Measurements from ENCODE around the gene TMEM92. TPM values are rescaled to one million over a fixed set of nuclear protein-coding genes. Genes with fewer than 3 reads are reported as not detected.
"Not testable (repeated sequence)": the region's sequence is repeated elsewhere in the genome, so short reads cannot be mapped to it uniquely, and the experiment has no call there.

TMEM92 gene
- total RNA-seq, 3 donors from 2014 or later = 0.33 TPM; not detected in 2

DNA sequence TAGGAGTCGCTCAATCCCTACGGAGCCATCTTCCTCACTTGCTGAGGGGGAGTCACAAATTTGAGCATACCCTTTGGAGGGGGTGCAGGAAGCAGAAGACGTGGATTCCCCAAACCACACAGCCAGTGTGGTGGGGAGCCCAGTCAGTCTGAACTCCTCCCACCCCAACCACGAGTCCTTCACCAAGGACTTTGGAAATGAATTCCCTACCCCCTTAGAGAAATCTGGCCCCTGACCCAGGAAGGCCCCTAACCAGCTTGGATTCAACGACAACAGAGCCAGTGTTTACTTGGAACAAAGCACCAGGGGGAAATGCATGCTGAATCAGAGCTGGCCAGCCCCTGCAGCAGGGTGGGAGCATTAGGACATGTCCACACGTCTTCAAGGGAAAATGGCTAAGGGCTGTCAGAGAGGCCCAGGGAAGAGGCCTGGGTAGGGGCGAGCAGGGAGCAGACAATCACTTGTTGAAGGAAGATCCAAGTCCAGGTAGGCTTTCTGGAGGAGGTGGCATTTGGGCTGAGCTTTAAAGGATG is 5.5 kb upstream of the TMEM92 start:
- H3K4me3 ChIP-seq = no peak overlapping the region
- peak overlapping the region; percentile 57 to 87 for H3K27ac ChIP-seq
- intact Hi-C loops (cut with DNase I; ENCODE audit: low total_unique reads) = no loop called here
- no peaks in the 10 kb centered on the region for H3K27me3 ChIP-seq
- H3K9me3 ChIP-seq = no peaks in the 10 kb centered on the region
- no peaks in the 10 kb centered on the region for H3K36me3 ChIP-seq
- peaks cover 12 to 23% of the 10 kb centered on the region in 2 donors for H3K4me1 ChIP-seq
- TF ChIP-seq POLR2A (IDR thresholded peaks at IDR 0.05) = no peak
- no peak for TF ChIP-seq POLR2AphosphoS5 (IDR thresholded peaks at IDR 0.05)
- TF ChIP-seq, protein P1, sequence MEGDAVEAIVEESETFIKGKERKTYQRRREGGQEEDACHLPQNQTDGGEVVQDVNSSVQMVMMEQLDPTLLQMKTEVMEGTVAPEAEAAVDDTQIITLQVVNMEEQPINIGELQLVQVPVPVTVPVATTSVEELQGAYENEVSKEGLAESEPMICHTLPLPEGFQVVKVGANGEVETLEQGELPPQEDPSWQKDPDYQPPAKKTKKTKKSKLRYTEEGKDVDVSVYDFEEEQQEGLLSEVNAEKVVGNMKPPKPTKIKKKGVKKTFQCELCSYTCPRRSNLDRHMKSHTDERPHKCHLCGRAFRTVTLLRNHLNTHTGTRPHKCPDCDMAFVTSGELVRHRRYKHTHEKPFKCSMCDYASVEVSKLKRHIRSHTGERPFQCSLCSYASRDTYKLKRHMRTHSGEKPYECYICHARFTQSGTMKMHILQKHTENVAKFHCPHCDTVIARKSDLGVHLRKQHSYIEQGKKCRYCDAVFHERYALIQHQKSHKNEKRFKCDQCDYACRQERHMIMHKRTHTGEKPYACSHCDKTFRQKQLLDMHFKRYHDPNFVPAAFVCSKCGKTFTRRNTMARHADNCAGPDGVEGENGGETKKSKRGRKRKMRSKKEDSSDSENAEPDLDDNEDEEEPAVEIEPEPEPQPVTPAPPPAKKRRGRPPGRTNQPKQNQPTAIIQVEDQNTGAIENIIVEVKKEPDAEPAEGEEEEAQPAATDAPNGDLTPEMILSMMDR (IDR thresholded peaks at IDR 0.05) = no peak
- peak in 1 of 2 donors; percentile 33 for DNase-seq (ENCODE audit: low spot score in 2 of 2)

DNA sequence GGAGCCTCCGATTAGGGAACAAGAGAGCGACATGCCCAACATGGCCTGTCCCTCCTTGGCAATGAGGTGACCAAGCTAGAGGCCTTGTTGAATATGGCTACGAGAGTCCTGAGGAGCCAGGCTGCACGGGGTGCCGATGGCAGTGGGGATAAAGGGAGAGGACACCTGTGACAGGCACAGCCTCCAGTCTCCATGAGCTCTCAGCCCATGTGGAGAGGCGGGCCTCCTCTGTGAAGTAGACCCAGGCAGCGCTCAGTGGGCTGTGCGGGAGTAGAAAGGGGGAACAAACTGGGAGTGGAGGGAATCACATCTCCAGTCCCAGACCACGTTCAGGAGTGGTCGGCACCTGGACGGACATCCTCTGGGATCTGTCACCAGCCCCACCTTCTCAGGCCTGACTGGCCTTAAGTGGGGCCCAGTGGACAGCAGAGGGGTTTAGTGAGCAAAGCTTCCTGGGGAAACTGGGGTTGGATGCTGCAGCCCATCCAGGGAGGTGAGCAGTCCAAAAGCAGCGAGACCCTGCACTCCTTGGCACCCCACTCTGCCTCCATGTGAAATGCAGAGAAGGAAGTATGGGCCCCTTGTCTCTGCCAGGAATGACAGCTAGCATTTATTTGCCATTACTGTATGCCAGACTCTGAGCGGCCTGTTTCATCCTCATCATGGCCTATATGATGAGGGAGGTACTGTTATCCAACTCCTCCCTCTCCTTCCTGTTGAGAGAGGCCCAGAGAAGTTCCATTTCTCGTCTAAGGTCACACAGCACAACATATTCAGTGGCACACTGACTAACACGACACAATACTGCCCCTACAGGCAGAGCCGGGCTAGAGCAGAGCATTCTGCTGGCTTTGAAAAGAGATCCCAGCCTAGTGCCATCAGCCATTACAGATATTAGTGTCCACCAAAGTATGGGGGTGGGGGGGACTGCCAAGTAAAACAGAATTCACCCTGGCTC is 4.5 kb upstream of the TMEM92 start:
- H3K4me3 ChIP-seq = no peak overlapping the region
- H3K9me3 ChIP-seq = no peaks in the 10 kb centered on the region
- H3K36me3 ChIP-seq = no peaks in the 10 kb centered on the region
- intact Hi-C loops (cut with DNase I; ENCODE audit: low total_unique reads) = loop anchor here (2.0 kb wide), 1 partner anchor 67 kb away; no protein-coding TSS in a partner anchor
- TF ChIP-seq, protein P1 (IDR thresholded peaks at IDR 0.05) = peak; percentile 30 to 72 (median 64)
- TF ChIP-seq POLR2AphosphoS5 (IDR thresholded peaks at IDR 0.05) (no peak), POLR2A (IDR thresholded peaks at IDR 0.05) (no peak)
- H3K4me1 ChIP-seq = peaks cover 9 to 23% of the 10 kb centered on the region in 2 donors
- H3K27ac ChIP-seq = peak overlapping the region; percentile 57 to 87
- DNase-seq (ENCODE audit: low spot score in 2 of 2) = peak in 1 of 2 donors; percentile 61
- no peaks in the 10 kb centered on the region for H3K27me3 ChIP-seq

DNA sequence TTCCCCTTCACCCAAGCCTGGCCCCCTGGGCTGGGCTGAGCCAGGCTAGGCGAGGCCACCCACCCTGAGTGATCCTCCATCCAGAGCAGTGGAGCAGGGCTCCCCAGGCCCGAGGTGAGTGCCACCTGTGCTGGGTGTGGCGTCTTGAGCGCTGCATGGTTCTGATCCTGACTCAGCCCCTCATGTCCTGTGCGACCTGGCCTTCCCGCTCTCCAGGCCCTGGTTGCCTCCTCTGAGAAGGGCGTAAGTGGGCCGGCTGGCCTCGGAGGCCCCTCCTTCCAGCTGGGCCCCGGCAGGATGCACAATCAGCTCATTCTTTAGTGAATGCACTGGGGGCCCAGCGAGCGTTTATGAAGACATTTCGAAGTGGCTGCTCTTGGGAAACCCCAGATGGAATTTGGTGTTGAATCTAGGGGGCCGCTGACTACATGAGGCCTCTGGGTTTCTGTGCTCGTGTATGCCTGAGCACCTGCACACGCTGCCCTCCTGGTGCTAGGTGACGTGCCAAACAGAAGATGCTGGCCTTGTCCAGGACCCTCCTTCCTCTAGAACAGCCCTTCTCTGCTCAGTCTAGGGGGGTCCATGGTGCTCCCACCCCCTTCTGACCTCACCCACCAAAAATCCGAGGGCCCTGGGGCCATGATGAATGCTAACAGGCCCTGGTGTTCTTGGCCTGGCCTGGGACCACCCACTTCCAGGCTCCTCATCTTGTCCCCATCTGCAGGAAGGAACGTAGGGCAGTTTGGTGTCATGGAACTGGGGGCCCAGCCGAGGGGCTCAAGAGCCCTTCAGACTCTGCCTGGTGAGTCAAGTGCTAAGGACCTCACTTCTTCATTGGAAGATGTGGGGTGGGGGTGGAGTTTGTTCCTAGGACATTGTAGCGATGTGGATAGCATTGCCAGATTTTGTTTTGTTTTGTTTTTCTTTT is 3.6 kb upstream of the TMEM92 start:
- intact Hi-C loops (cut with DNase I; ENCODE audit: low total_unique reads) = loop anchor here (2.0 kb wide), 1 partner anchor 68 kb away; no protein-coding TSS in a partner anchor

DNA sequence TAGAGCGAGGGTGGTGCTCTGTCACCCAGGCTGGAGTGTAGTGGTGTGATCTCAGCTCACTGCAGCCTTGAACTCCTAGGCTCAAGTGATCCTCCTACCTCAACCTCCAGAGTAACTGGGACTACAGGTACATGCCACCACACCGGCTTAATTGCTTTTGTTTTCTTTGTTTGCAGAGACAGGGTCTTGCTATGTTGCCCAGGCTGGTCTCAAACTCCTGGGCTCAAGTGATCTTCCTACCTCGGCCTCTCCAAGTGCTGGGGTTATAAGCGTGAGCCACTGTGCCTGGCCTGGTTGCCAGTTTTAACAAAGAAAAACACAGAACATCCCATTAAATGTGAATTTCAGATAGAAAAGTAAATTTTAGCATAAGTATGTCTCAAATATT is 2.9 kb upstream of the TMEM92 start:
- H3K36me3 ChIP-seq, H3K4me3 ChIP-seq, H3K9me3 ChIP-seq, H3K27me3 ChIP-seq, H3K4me1 ChIP-seq: not testable (repeated sequence)
- peak overlapping the region in 1 of 2 donors; percentile 87 for H3K27ac ChIP-seq
- intact Hi-C loops (cut with DNase I; ENCODE audit: low total_unique reads) = loop anchor here (2.0 kb wide), 1 partner anchor 69 kb away; no protein-coding TSS in a partner anchor
- peak in 1 of 2 donors; percentile 36 for DNase-seq (ENCODE audit: low spot score in 2 of 2)

More for the DNA sequence above, 3.6 kb upstream of the TMEM92 start:
- Histone ChIP-seq H3K27me3 (no peaks in the 10 kb centered on the region), H3K27ac (peak overlapping the region; percentile 57 to 87), H3K4me3 (no peak overlapping the region), H3K9me3 (no peaks in the 10 kb centered on the region), H3K36me3 (no peaks in the 10 kb centered on the region), H3K4me1 (peaks cover 9 to 16% of the 10 kb centered on the region in 2 donors)
- peak in 1 of 2 donors; percentile 50 for DNase-seq (ENCODE audit: low spot score in 2 of 2)
- TF ChIP-seq POLR2AphosphoS5 (IDR thresholded peaks at IDR 0.05) (no peak), POLR2A (IDR thresholded peaks at IDR 0.05) (no peak)

DNA sequence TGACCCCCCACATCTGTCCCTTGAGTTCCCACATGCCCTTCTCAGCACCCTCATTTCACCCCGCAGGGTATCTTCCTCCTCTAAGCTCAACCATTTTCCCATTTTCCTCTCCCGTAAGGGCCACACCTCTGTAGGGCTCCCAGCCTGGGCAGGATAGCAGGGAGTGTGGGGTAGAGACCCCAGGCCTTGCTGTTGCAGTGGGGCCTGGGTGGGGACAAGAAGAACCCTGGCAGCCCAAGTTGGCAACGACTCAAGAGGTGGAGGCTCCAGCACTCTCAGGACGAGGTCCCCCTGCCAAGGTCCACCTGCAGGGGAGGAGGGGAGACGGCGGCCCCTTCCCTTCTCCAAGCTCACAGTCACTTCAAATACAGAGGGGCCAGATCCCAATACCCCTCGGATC is 2.0 kb upstream of the TMEM92 start:
- DNase-seq (ENCODE audit: low spot score in 2 of 2) = peak in 1 of 2 donors; percentile 34
- H3K4me3 ChIP-seq = peak overlapping the region in 2 of 3 donors; percentile 63 to 69
- intact Hi-C loops (cut with DNase I; ENCODE audit: low total_unique reads) = no loop called here

More for the DNA sequence above, 2.0 kb upstream of the TMEM92 start:
- TF ChIP-seq, protein P1 (IDR thresholded peaks at IDR 0.05) = no peak
- TF ChIP-seq POLR2AphosphoS5 (IDR thresholded peaks at IDR 0.05) (no peak), POLR2A (IDR thresholded peaks at IDR 0.05) (no peak)
- no peaks in the 10 kb centered on the region for H3K9me3 ChIP-seq
- H3K36me3 ChIP-seq = no peaks in the 10 kb centered on the region
- peak overlapping the region; percentile 41 to 54 for H3K27ac ChIP-seq
- peaks cover 0 to under 1% of the 10 kb centered on the region in 2 donors for H3K4me1 ChIP-seq
- H3K27me3 ChIP-seq = no peaks in the 10 kb centered on the region

Measured in breast epithelium (tissue), 4 donors.